Ascending aorta (tissue), 2 donors: ENCODE data around the gene MLLT6. TPM values are rescaled to one million over a fixed set of nuclear protein-coding genes. Genes with fewer than 3 reads are reported as not detected.

Experiments
- DNase-seq, 2 donors: peaks; one replicate each; pipeline ENCODE4 v3.0.0-alpha.2; 2019; ENCODE audit warnings: low spot score in 2 of 2
- H3K27ac ChIP-seq, 2 donors: fragments of 200-600 bp; sonication (generic); one replicate each; pipeline ENCODE4 v1.5.1; 2016 to 2017; ENCODE audit warnings: mild to moderate bottlenecking in 1 of 2
- H3K27me3 ChIP-seq: fragments of 200-600 bp; sonication (generic); one replicate; pipeline ENCODE4 v1.5.1; 2017
- H3K36me3 ChIP-seq, 2 donors: fragments of 200-600 bp; sonication (generic); one replicate each; pipeline ENCODE4 v1.5.1; 2016
- H3K4me1 ChIP-seq, 2 donors: fragments of 200-600 bp; sonication (generic); one replicate each; pipeline ENCODE4 v1.5.1; 2016 to 2017; ENCODE audit warnings: mild to moderate bottlenecking in 1 of 2
- H3K4me3 ChIP-seq, 2 donors: fragments of 200-600 bp; sonication (generic); one replicate each; pipeline ENCODE4 v1.5.1; 2016 to 2017; ENCODE audit warnings: mild to moderate bottlenecking in 1 of 2
- H3K9me3 ChIP-seq, 2 donors: fragments of 200-600 bp; sonication (generic); one replicate each; pipeline ENCODE4 v1.5.1; 2016
- intact Hi-C: fragments of 100-400 bp; cut with DNase I; formaldehyde crosslinking; loops from one replicate; pipeline ENCODE4 v1.15.1; 2023
- total RNA-seq: library from RNA; depleted of rRNA; stranded (reverse); fragments of >200 nt; gene quantifications from one replicate; pipeline ENCODE4 v1.1.0, GENCODE V29; 2016
- TF ChIP-seq, protein P1 (sequence below), 3 experiments: fragments of 200-600 bp in 2 of 3; fragments of 450-650 bp in 1 of 3; sonication (generic) in 2 of 3; IDR thresholded peaks; one replicate each; pipeline ENCODE4 v1.5.1; 2016 to 2019; ENCODE audit warnings: antibody characterized with exemption in 3 of 3, mild to moderate bottlenecking in 1 of 3, moderate library complexity in 1 of 3

Gene MLLT6
- total RNA-seq, 1 donor from 2014 or later, result 100 TPM

DNA sequence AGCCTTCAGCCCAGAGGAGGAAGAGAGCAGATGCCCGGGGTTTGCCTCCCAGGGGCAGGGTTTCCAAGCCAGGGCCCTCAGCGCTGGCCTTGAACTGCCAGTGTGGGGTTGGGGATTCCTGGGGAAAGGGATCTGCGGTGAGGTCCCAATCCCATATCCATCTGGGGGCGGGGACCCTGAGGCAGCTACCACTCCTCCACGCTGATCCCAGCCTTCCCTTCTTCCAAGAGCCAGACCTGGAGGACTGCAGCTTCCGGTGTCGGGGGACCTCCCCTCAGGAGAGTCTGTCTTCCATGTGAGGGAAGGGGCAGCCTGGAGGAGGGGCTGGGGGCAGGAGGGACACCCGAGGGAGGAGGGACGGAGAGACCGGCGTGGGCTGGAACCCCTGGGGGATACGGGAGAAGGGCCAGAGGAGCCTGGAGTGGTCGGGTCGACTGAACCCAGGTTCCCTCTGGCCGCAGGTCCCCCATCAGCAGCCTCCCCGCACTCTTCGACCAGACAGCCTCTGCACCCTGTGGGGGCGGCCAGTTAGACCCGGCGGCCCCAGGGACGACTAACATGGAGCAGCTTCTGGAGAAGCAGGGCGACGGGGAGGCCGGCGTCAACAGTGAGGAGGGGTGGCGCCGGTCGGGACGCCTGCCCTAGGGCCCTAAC lies 14.3 kb downstream of the MLLT6 start:
- no peaks in the 10 kb centered on the region for H3K4me1 ChIP-seq
- H3K36me3 ChIP-seq, result peaks cover 69 to 78% of the 10 kb centered on the region in 2 donors
- intact Hi-C loops, result no loop called here
- no peaks in the 10 kb centered on the region for H3K27me3 ChIP-seq
- no peak overlapping the region for H3K4me3 ChIP-seq
- H3K9me3 ChIP-seq, result no peaks in the 10 kb centered on the region
- TF ChIP-seq, protein P1, sequence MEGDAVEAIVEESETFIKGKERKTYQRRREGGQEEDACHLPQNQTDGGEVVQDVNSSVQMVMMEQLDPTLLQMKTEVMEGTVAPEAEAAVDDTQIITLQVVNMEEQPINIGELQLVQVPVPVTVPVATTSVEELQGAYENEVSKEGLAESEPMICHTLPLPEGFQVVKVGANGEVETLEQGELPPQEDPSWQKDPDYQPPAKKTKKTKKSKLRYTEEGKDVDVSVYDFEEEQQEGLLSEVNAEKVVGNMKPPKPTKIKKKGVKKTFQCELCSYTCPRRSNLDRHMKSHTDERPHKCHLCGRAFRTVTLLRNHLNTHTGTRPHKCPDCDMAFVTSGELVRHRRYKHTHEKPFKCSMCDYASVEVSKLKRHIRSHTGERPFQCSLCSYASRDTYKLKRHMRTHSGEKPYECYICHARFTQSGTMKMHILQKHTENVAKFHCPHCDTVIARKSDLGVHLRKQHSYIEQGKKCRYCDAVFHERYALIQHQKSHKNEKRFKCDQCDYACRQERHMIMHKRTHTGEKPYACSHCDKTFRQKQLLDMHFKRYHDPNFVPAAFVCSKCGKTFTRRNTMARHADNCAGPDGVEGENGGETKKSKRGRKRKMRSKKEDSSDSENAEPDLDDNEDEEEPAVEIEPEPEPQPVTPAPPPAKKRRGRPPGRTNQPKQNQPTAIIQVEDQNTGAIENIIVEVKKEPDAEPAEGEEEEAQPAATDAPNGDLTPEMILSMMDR (IDR thresholded peaks at IDR 0.05), result no peak
- no peak for DNase-seq
- H3K27ac ChIP-seq, result no peak overlapping the region

DNA sequence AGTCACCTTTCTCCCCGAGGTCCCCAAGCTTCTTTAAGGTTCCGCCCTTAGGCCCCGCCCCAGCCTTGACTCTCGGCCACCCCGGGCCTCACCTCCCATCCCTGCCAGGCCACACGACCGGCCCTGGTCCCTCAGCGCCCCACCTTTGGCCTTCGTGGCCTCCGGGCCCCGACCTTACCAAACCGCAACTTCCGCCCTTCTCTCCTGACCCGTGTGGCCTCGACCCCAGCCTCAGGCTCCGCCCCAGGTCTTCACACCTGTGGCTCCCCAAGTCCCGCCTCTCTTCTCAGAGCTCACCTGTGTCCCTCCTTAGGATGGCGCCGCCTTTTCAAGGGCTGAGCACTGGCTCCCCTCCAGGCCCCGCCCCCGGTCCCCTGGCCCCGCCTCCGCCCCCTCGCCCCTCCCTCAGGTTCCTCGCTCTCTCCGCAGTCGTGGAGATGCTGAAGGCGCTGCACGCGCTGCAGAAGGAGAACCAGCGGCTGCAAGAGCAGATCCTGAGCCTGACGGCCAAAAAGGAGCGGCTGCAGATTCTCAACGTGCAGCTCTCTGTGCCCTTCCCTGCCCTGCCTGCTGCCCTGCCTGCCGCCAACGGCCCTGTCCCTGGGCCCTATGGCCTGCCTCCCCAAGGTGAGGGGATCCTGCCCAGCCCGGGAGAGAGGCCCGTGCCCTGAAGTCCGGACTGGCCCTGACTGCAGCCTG lies 15.0 kb downstream of the MLLT6 start:
- H3K36me3 ChIP-seq, result peaks cover 66 to 75% of the 10 kb centered on the region in 2 donors
- intact Hi-C loops, result no loop called here
- TF ChIP-seq, protein P1 (IDR thresholded peaks at IDR 0.05), result no peak
- H3K27ac ChIP-seq, result no peak overlapping the region
- no peaks in the 10 kb centered on the region for H3K27me3 ChIP-seq
- H3K4me1 ChIP-seq, result no peaks in the 10 kb centered on the region
- DNase-seq, result no peak
- no peaks in the 10 kb centered on the region for H3K9me3 ChIP-seq
- no peak overlapping the region for H3K4me3 ChIP-seq

DNA sequence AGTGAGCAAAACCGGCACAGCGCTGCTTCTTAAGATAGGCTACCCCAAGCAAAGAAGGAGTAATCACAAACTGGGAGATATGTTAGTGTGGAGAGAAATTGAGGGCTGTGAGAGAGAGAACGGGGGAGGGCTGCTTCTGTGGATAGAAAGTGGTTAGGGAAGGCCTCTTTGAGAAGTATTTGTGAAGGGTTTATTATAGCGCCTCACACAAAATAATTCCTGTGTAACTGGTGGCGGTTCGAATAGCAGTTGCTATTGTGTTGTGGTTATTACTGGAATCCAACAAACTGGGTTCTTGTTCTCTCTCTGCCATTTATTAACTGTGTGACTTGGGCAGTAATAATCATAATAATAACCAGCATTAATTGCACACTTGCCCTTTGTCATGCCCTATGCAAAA lies 15.9 kb downstream of the MLLT6 start:
- Histone ChIP-seq H3K4me3 (no peak overlapping the region), H3K36me3 (peaks cover 58 to 68% of the 10 kb centered on the region in 2 donors), H3K27me3 (no peaks in the 10 kb centered on the region), H3K4me1 (no peaks in the 10 kb centered on the region), H3K9me3 (no peaks in the 10 kb centered on the region), H3K27ac (no peak overlapping the region)
- no peak for DNase-seq
- intact Hi-C loops, result no loop called here
- TF ChIP-seq, protein P1 (IDR thresholded peaks at IDR 0.05), result no peak

DNA sequence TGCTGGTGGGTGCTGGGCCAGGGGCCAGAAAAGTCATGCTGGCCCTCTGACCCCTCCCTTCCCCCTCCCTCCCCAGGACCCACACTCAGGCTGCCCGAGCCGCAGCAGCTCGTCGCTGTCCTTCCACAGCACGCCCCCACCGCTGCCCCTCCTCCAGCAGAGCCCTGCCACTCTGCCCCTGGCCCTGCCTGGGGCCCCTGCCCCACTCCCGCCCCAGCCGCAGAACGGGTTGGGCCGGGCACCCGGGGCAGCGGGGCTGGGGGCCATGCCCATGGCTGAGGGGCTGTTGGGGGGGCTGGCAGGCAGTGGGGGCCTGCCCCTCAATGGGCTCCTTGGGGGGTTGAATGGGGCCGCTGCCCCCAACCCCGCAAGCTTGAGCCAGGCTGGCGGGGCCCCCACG lies 16.7 kb downstream of the MLLT6 start:
- TF ChIP-seq, protein P1 (IDR thresholded peaks at IDR 0.05), result no peak
- H3K9me3 ChIP-seq, result no peaks in the 10 kb centered on the region
- H3K27me3 ChIP-seq, result no peaks in the 10 kb centered on the region
- no peak for DNase-seq
- H3K4me1 ChIP-seq, result no peaks in the 10 kb centered on the region
- H3K36me3 ChIP-seq, result peaks cover 49 to 60% of the 10 kb centered on the region in 2 donors
- no peak overlapping the region for H3K4me3 ChIP-seq
- intact Hi-C loops, result no loop called here
- H3K27ac ChIP-seq, result no peak overlapping the region

DNA sequence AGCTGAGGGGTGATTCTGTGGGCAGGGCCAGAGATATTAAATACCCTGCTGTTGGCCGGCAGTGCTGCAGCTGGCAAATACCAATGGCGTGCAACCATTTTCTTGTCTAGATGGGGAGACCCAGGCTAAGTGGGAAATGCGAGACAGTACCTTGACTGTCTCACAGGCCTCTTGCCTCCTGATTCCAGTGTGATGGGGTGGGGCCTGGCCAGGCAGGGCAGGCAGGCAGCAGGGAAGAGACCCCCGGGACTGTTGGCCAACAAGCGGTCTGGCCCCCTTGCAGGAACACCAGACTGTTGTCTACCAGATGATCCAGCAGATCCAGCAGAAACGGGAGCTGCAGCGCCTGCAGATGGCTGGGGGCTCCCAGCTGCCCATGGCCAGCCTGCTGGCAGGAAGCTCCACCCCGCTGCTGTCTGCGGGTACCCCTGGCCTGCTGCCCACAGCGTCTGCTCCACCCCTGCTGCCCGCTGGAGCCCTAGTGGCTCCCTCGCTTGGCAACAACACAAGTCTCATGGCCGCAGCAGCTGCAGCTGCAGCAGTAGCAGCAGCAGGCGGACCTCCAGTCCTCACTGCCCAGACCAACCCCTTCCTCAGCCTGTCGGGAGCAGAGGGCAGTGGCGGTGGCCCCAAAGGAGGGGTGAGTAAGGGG lies 19.4 kb downstream of the MLLT6 start:
- intact Hi-C loops, result no loop called here
- TF ChIP-seq, protein P1 (IDR thresholded peaks at IDR 0.05), result no peak
- Histone ChIP-seq H3K4me3 (no peak overlapping the region), H3K27ac (no peak overlapping the region), H3K27me3 (no peaks in the 10 kb centered on the region), H3K9me3 (no peaks in the 10 kb centered on the region), H3K4me1 (peaks cover 0 to 4% of the 10 kb centered on the region in 2 donors), H3K36me3 (peaks cover 28 to 42% of the 10 kb centered on the region in 2 donors)
- DNase-seq, result no peak
